Brain pericyte (primary cell): ENCODE measurements around the gene DOP1B.
"Not testable (repeated sequence)": the region's sequence is repeated elsewhere in the genome, so short reads cannot be mapped to it uniquely, and the experiment has no call there.

ENCODE experiments used
- DNase-seq: peaks from one replicate; pipeline ENCODE4 v3.0.0-alpha.2; 2012; ENCODE audit warnings: low read depth, low spot score

DOP1B gene

GRCh38 chr21:36170823-36171222 is 14.2 kb downstream of the DOP1B start:
- DNase-seq = no peak

- no peak for DNase-seq
Observed at GRCh38 chr21:36171336-36171735, 14.7 kb downstream of the DOP1B start.

- DNase-seq = no peak
Observed at GRCh38 chr21:36171741-36172331, 15.2 kb downstream of the DOP1B start.

- DNase-seq = no peak
Observed at GRCh38 chr21:36174780-36175179, 18.2 kb downstream of the DOP1B start.

GRCh38 chr21:36175771-36176565 is 19.3 kb downstream of the DOP1B start:
- no peak for DNase-seq

GRCh38 chr21:36178349-36178748 is 21.7 kb downstream of the DOP1B start:
- no peak for DNase-seq

- no peak for DNase-seq
Observed at GRCh38 chr21:36179145-36179544, 22.5 kb downstream of the DOP1B start.

GRCh38 chr21:36180963-36181362 is 24.3 kb downstream of the DOP1B start:
- DNase-seq = no peak

- no peak for DNase-seq
Observed at GRCh38 chr21:36183144-36183795, 26.6 kb downstream of the DOP1B start.

GRCh38 chr21:36184545-36184944 is 27.9 kb downstream of the DOP1B start:
- no peak for DNase-seq

GRCh38 chr21:36185523-36185922 is 28.9 kb downstream of the DOP1B start:
- no peak for DNase-seq

- DNase-seq = no peak
Observed at GRCh38 chr21:36186081-36186480, 29.5 kb downstream of the DOP1B start.

GRCh38 chr21:36186506-36187399 is 30.1 kb downstream of the DOP1B start:
- DNase-seq = no peak

- no peak for DNase-seq
Observed at GRCh38 chr21:36188081-36188681, 31.6 kb downstream of the DOP1B start.

- no peak for DNase-seq
Observed at GRCh38 chr21:36188937-36189336, 32.3 kb downstream of the DOP1B start.

- DNase-seq = no peak
Observed at GRCh38 chr21:36190736-36191135, 34.1 kb downstream of the DOP1B start.

GRCh38 chr21:36193200-36193599 is 36.6 kb downstream of the DOP1B start:
- DNase-seq = no peak

GRCh38 chr21:36194024-36194423 is 37.4 kb downstream of the DOP1B start:
- DNase-seq = no peak

- no peak for DNase-seq
Observed at GRCh38 chr21:36195613-36196012, 39.0 kb downstream of the DOP1B start.

- no peak for DNase-seq
Observed at GRCh38 chr21:36199021-36199420, 42.4 kb downstream of the DOP1B start.

GRCh38 chr21:36199575-36199974 is 43.0 kb downstream of the DOP1B start:
- DNase-seq = not testable (repeated sequence)
